ENCODE data around the gene FAM98A.

Gene FAM98A

DNA sequence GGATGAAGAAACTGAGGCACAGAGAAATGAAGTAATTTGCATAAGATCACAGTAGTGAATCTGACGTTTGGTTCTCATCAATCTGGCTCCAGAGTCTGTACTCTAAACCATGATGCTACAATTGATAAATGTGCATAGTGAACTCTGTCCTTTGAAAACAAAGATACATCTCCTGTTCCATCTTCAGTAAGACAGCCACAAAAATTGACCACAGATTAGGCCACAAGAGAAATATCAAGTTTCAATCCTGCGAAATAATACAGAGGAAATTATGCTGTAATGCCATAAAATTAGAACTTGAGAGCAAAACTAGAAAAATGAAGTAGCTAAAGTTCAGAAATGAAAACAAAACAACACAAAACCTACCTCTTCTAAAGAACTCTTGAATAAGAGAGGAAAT is 28.4 kb downstream of the FAM98A start:
- H3K4me3 ChIP-seq (replicated peaks; ENCODE audit: low read depth, low read length): no peak overlapping the region
- no peak for DNase-seq (ENCODE audit: low read depth)

DNA sequence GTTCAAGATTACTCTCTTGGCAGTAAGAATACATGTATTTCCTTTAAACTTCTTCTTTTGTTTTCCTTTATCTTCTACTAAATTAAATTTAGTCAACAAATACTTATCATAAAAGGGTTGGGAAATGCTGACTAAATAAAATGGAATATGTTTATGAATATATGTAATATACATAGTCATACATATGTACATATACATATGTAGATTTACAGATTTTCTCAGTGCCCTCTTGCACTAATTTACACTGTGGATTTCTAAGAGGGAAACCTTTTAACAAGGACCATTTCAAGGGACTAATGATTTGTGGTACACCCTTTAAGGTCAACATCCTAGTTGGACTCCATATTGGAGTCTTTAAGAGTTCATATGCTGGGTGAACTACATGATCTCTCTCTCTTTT is 37.2 kb downstream of the FAM98A start:
- no peak overlapping the region for H3K4me3 ChIP-seq (replicated peaks; ENCODE audit: low read depth, low read length)
- no peak for DNase-seq (ENCODE audit: low read depth)

More for the DNA sequence above, 28.4 kb downstream of the FAM98A start:
- TF ChIP-seq, protein P1, sequence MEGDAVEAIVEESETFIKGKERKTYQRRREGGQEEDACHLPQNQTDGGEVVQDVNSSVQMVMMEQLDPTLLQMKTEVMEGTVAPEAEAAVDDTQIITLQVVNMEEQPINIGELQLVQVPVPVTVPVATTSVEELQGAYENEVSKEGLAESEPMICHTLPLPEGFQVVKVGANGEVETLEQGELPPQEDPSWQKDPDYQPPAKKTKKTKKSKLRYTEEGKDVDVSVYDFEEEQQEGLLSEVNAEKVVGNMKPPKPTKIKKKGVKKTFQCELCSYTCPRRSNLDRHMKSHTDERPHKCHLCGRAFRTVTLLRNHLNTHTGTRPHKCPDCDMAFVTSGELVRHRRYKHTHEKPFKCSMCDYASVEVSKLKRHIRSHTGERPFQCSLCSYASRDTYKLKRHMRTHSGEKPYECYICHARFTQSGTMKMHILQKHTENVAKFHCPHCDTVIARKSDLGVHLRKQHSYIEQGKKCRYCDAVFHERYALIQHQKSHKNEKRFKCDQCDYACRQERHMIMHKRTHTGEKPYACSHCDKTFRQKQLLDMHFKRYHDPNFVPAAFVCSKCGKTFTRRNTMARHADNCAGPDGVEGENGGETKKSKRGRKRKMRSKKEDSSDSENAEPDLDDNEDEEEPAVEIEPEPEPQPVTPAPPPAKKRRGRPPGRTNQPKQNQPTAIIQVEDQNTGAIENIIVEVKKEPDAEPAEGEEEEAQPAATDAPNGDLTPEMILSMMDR (IDR thresholded peaks at IDR 0.05; ENCODE audit: low read length, missing control alignments): no peak

DNA sequence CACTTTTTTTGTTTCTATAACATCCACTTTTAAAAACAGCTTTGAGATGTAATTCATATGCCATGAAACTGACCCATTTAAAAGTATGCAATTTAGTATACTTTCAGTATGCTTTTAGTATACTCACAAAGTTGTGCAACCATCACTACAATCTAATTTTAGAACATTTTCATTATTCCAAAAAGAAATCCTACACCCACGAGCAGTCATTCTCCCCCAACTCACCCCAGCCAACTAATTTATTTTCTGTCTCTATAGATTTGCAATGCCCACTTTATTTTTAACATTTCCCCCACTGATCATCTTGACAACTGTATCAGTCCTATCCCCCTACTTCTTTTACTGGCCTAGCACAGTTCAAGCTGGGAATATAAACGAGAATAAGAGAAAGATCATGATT is 39.1 kb downstream of the FAM98A start:
- TF ChIP-seq, protein P1 (IDR thresholded peaks at IDR 0.05; ENCODE audit: low read length, missing control alignments): no peak
- no peak overlapping the region for H3K4me3 ChIP-seq (replicated peaks; ENCODE audit: low read depth, low read length)
- DNase-seq (ENCODE audit: low read depth): no peak

More for the DNA sequence above, 37.2 kb downstream of the FAM98A start:
- TF ChIP-seq, protein P1 (IDR thresholded peaks at IDR 0.05; ENCODE audit: low read length, missing control alignments): no peak

DNA sequence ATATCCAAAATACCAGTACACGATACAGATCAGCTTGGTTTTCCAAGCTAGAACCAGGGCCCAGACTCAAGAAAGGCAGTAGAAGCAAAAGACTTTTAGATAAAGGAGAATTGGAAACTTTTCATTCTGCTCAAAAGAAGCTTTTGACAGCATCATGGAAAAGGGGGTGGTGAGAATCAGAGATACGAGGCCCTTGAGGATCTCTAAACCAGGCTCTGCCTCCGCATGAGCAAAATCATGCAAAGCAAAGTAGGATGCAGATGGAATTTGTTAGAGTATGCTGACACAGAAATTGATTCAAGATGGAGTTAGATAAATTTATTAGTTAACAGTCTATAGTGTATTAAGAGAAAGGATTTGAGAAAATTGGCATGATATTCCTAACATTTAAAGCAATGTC is 39.8 kb downstream of the FAM98A start:
- no peak for DNase-seq (ENCODE audit: low read depth)
- no peak overlapping the region for H3K4me3 ChIP-seq (replicated peaks; ENCODE audit: low read depth, low read length)
- TF ChIP-seq, protein P1 (IDR thresholded peaks at IDR 0.05; ENCODE audit: low read length, missing control alignments): no peak

DNA sequence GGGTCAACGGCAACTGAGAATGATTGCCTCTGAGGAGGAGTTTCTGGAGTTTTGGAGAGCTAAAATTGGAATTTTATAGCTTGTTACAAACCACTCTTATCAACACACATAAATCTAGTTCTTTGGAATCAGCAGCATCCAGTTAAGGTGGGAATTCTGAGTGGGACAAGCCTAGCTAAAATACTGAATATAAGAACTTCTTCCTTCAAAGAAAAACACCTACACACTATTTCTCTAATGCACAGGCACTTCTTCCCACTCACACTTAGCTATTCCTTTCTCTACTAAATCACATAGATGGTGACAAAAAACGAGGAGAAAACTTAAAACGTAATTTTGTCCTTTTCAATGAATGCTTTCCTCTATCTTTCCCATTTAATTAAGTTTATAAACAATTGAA is 43.4 kb downstream of the FAM98A start:
- no peak overlapping the region for H3K4me3 ChIP-seq (replicated peaks; ENCODE audit: low read depth, low read length)
- no peak for DNase-seq (ENCODE audit: low read depth)
- TF ChIP-seq, protein P1 (IDR thresholded peaks at IDR 0.05; ENCODE audit: low read length, missing control alignments): no peak

DNA sequence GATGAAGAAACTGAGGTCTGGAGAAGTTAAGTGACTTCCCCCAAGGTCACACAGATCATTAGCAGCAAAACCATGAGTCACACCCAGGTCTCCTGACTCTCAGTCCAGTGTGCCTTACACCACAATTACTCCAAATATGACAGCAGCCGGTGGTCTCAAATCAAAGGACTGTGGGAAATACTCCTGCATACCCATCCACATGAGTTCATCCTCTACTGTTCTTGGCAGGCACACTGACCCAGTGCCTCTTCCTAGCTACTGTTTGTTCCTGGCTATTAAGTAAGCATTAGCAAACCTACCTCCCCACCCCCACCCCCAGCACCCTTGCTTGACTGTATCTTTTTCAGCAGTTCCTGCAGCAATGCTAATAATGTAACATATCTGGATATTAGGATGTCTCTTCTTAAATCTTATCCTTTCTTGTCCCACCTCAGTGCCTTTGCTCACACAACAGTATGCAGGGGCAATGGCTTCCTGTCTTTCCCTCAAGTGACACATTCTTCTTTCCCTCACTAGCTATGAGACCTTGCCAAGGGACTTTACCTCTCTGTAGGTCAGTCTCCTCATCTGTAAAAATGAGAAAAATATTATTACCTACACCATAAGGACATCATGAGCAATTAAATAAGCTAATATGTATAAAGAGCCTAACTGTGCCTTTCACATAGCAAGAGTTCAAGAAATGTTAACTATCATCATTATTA is 46.2 kb downstream of the FAM98A start:
- no peak overlapping the region for H3K4me3 ChIP-seq (replicated peaks; ENCODE audit: low read depth, low read length)
- DNase-seq (ENCODE audit: low read depth): peak; percentile 57
- TF ChIP-seq, protein P1 (IDR thresholded peaks at IDR 0.05; ENCODE audit: low read length, missing control alignments): no peak

DNA sequence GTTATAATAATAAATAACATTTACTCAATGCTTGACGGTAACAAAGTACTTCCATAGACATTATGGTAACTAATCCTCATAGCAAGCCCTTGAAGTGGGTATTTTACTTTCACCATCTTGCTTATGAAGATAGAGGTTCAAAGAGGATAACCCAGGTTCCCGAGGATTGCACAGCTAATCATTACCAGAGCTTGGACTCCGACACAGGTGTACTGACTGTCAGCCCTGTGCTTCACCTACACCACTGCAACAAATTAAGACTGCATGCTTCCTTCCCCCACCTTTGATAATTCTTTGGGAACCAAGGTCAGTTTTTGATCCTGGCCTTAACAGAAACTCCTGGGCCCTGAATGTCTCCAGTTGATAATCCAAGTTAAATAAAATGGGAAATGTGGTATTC is 48.9 kb downstream of the FAM98A start:
- DNase-seq (ENCODE audit: low read depth): no peak
- TF ChIP-seq, protein P1 (IDR thresholded peaks at IDR 0.05; ENCODE audit: low read length, missing control alignments): no peak
- no peak overlapping the region for H3K4me3 ChIP-seq (replicated peaks; ENCODE audit: low read depth, low read length)

All from fibroblast of pulmonary artery (primary cell).